HepG2 (cell line): ENCODE data around the gene ROBO2. TPM values are rescaled to one million over a fixed set of nuclear protein-coding genes. Genes with fewer than 3 reads are reported as not detected.

ENCODE experiments used
- ATAC-seq: fragments of 200-7000 bp; cut with Tn5 transposase; 3 replicates; pipeline ENCODE4 v1.9.1; 2020; ENCODE audit warnings: mild to moderate bottlenecking, moderate library complexity
- BruUV-seq: library from RNA; stranded (reverse); fragments of 400-500 nt; replicated peaks from 2 replicates; lab custom pipeline; 2021; lab: Mats Ljungman, UMichigan
- CTCF ChIA-PET: fragments of 300-600 bp; formaldehyde crosslinking; extraction: SDS; loops from one replicate; lab custom pipeline; 2021; ENCODE audit warnings: low total read pairs, inconsistent platforms, low intra/inter-chr PET ratio; lab: Yijun Ruan, JAX
- POLR2A ChIA-PET: fragments of 350-600 bp; sonication (Branson Sonifier 250); formaldehyde crosslinking; loops from one replicate; lab custom pipeline; 2020; ENCODE audit warnings: antibody characterized with exemption, inconsistent platforms; lab: Yijun Ruan, JAX
- DNase-seq: peaks from one replicate; pipeline ENCODE4 v3.0.0-alpha.2; 2015; ENCODE audit warnings: low spot score
- FAIRE-seq: peaks from 3 replicates; lab custom pipeline; 2011; peaks lifted over from hg19 to GRCh38; lab: Jason Lieb, UNC
- H2AFZ ChIP-seq: one replicate; pipeline ENCODE4 v1.6.1; 2011; ENCODE audit warnings: low read length, inconsistent platforms
- H3K27ac ChIP-seq: fragments of 300-600 bp; 3 replicates; pipeline ENCODE4 v1.8.0; 2011; ENCODE audit warnings: mixed run types, mild to moderate bottlenecking, mixed read lengths, low read length, inconsistent platforms; ENCODE audit not compliant: insufficient read depth; ENCODE audit errors: extremely low read length
- H3K27me3 ChIP-seq, 2 experiments: fragments of 200-600 bp in 1 of 2; 2 replicates in 1 of 2; 3 replicates in 1 of 2; pipeline versions ENCODE4 v1.6.0 to v1.8.0; 2011; ENCODE audit warnings: low read length in 2 of 2, mild to moderate bottlenecking in 2 of 2, moderate library complexity in 2 of 2, inconsistent platforms in 1 of 2; ENCODE audit not compliant: insufficient read depth in 2 of 2, control insufficient read depth in 1 of 2
- H3K36me3 ChIP-seq, 2 experiments: fragments of 200-600 bp in 1 of 2; replicated peaks in 1 of 2; 2 replicates in 1 of 2; 3 replicates in 1 of 2; pipeline versions ENCODE4 v1.5.1 to v1.8.0; 2011; ENCODE audit warnings: low read length in 2 of 2, inconsistent platforms in 1 of 2; ENCODE audit not compliant: insufficient read depth in 2 of 2, control insufficient read depth in 1 of 2
- H3K4me1 ChIP-seq: 2 replicates; pipeline ENCODE4 v1.5.1; 2012; ENCODE audit warnings: low read length, inconsistent platforms; ENCODE audit not compliant: insufficient read depth
- H3K4me2 ChIP-seq: 2 replicates; pipeline ENCODE4 v1.6.0; 2011; ENCODE audit warnings: low read depth, low read length, inconsistent platforms
- H3K4me3 ChIP-seq, 3 experiments: fragments of 200-600 bp in 1 of 3; sonication (generic), shearing (Covaris generic) in 1 of 3; replicated peaks in 1 of 3; 2 replicates each; pipeline ENCODE4 v1.5.1; 2011 to 2016; ENCODE audit warnings: low read length in 3 of 3, inconsistent platforms in 2 of 3, low read depth in 2 of 3, mild to moderate bottlenecking in 2 of 3, control low read depth in 1 of 3, mixed read lengths in 1 of 3; ENCODE audit not compliant: insufficient read depth in 1 of 3
- H3K79me2 ChIP-seq: one replicate; pipeline ENCODE4 v1.6.1; 2011; ENCODE audit warnings: low read length, inconsistent platforms; ENCODE audit not compliant: insufficient read depth
- H3K9ac ChIP-seq: 2 replicates; pipeline ENCODE4 v1.6.0; 2011; ENCODE audit warnings: mild to moderate bottlenecking, low read depth, low read length, inconsistent platforms; ENCODE audit not compliant: insufficient read depth
- H3K9me3 ChIP-seq: 2 replicates; pipeline ENCODE4 v1.5.1; 2012; ENCODE audit warnings: mild to moderate bottlenecking, low read length
- H4K20me1 ChIP-seq: 2 replicates; pipeline ENCODE4 v1.6.0; 2011; ENCODE audit warnings: inconsistent platforms, mild to moderate bottlenecking, low read length, moderate library complexity; ENCODE audit not compliant: insufficient read depth
- LCORL ChIP-seq, 2 experiments: fragments of 450-650 bp in 1 of 2; sonication (generic) in 1 of 2; formaldehyde crosslinking in 1 of 2; IDR thresholded peaks; 2 replicates each; pipeline versions ENCODE4 v1.5.0 to v1.6.1; 2017 to 2020; ENCODE audit warnings: antibody characterized with exemption in 1 of 2, missing genetic modification reagents in 1 of 2
- MLLT10 ChIP-seq: sonication (generic); formaldehyde crosslinking; IDR thresholded peaks from 2 replicates; pipeline ENCODE4 v1.4.0; 2020; ENCODE audit warnings: missing genetic modification reagents
- MYC ChIP-seq: sonication (generic); formaldehyde crosslinking; IDR thresholded peaks from 2 replicates; pipeline ENCODE4 v1.9.0; 2021; ENCODE audit warnings: missing genetic modification reagents, borderline replicate concordance
- NPAS2 ChIP-seq: sonication (generic); formaldehyde crosslinking; IDR thresholded peaks from 2 replicates; pipeline ENCODE4 v1.8.0; 2022; ENCODE audit warnings: mild to moderate bottlenecking, missing genetic modification reagents, borderline replicate concordance
- PRDM15 ChIP-seq: sonication (generic); formaldehyde crosslinking; IDR thresholded peaks from 2 replicates; pipeline ENCODE4 v1.4.0; 2020; ENCODE audit warnings: missing genetic modification reagents
- RFXANK ChIP-seq: IDR thresholded peaks from 2 replicates; pipeline ENCODE4 v1.6.1; 2016
- ZKSCAN8 ChIP-seq: IDR thresholded peaks from 2 replicates; pipeline ENCODE4 v1.6.1; 2016; ENCODE audit warnings: borderline replicate concordance, missing genetic modification reagents, missing compliant biosample characterization
- ZNF770 ChIP-seq: sonication (generic); formaldehyde crosslinking; IDR thresholded peaks from 2 replicates; pipeline ENCODE4 v1.5.0; 2020; ENCODE audit warnings: mild to moderate bottlenecking, missing genetic modification reagents
- WGBS: methylation state at CpG from one replicate; pipeline ENCODE4 v1.1.6; 2017; ENCODE audit warnings: low lambda C conversion rate; 5-methylcytosine and 5-hydroxymethylcytosine counted together
- in situ Hi-C: cut with HindIII; loops from 2 replicates; pipeline ENCODE4 v1.10.0; 2017; ENCODE audit warnings: low pct_unique_long_range_greater_than_20kb; ENCODE audit not compliant: extremely low pct_ligation_motif_present
- intact Hi-C: fragments of 100-400 bp; cut with micrococcal nuclease; formaldehyde crosslinking; loops from one replicate; pipeline ENCODE4 v1.10.0; 2022; ENCODE audit not compliant: unreplicated experiment
- polyA plus RNA-seq, 8 experiments: library from polyadenylated mRNA; depleted of rRNA in 3 of 8; stranded (reverse) in 7 of 8; unstranded in 1 of 8; fragments of >200 nt; fragmentation: Illumina TruSeq in 4 of 8; extraction: Trizol in 4 of 8; gene quantifications; 2 replicates each; pipeline versions ENCODE4 v1.2.1 to v1.2.3, GENCODE V29; 2011 to 2016; ENCODE audit warnings: low read depth in 4 of 8, missing spikeins in 1 of 8, mixed read lengths in 1 of 8; ENCODE audit not compliant: insufficient read depth in 1 of 8
- total RNA-seq, 5 experiments: library from RNA; depleted of rRNA; stranded (reverse); fragments of >200 nt; fragmentation: Illumina TruSeq; extraction: Trizol; gene quantifications; 2 replicates each; pipeline ENCODE4 v1.2.3, GENCODE V29; 2016; ENCODE audit warnings: low read depth in 1 of 5

ROBO2 gene
- total and polyA plus RNA-seq, 2 of the 13 experiments (the other 11 are each of a cell fraction or from before 2014, with no cell fraction given) = not detected

GRCh38 chr3:77620009-77620408 is 580.1 kb downstream of the ROBO2 start:
- ATAC-seq = no peak

More at GRCh38 chr3:77620009-77620408, 580.1 kb downstream of the ROBO2 start:
- FAIRE-seq (no peak), DNase-seq (no peak)
- Histone ChIP-seq H3K9me3 (no peaks in the 10 kb centered on the region), H3K9ac (no peak overlapping the region), H3K4me3 (no peak overlapping the region), H3K4me1 (no peaks in the 10 kb centered on the region), H3K4me2 (no peak overlapping the region), H2AFZ (no peak overlapping the region), H3K27me3 (no peaks in the 10 kb centered on the region), H3K79me2 (no peaks in the 10 kb centered on the region), H3K36me3 (no peaks in the 10 kb centered on the region), H3K27ac (no peak overlapping the region), H4K20me1 (no peaks in the 10 kb centered on the region)
- CTCF ChIA-PET = no interaction called here
- WGBS = 0% methylated on average over 1 of the region's 1 CpG
- BruUV-seq = no TSS peak
- in situ Hi-C loops (no loop called here), intact Hi-C loops (no loop called here)
- TF ChIP-seq ZKSCAN8 (CRISPR knock-in tag) (no peak), ZNF770 (CRISPR knock-in tag) (no peak), MYC (no peak), RFXANK (CRISPR knock-in tag) (no peak), NPAS2 (CRISPR knock-in tag) (no peak), MLLT10 (CRISPR knock-in tag) (no peak), PRDM15 (CRISPR knock-in tag) (no peak), LCORL (IDR thresholded peaks at IDR 0.05) (no peak), LCORL (CRISPR knock-in tag; IDR thresholded peaks at IDR 0.05) (no peak)
- POLR2A ChIA-PET = no interaction called here
